Measurements from ENCODE around the gene MEGF10. TPM values are rescaled to one million over a fixed set of nuclear protein-coding genes. Genes with fewer than 3 reads are reported as not detected.

MEGF10 gene
- polyA plus RNA-seq, 3 donors: not detected

GRCh38 chr5:127275641-127276193 lies 14.9 kb upstream of the MEGF10 start:
- Histone ChIP-seq H3K36me3 (replicated peaks in 1 of 2; ENCODE audit: control insufficient read depth in 1 of 2, insufficient read depth in 2 of 2, low read length in 2 of 2) (no peaks in the 10 kb centered on the region), H4K20me1 (ENCODE audit: insufficient read depth, low read length) (no peaks in the 10 kb centered on the region), H3K4me3 (replicated peaks in 1 of 3; ENCODE audit: low read depth in 2 of 3, low read length in 3 of 3) (no peak overlapping the region), H3K27me3 (ENCODE audit: control insufficient read depth in 2 of 2, insufficient read depth in 2 of 2, low read length in 2 of 2) (no peaks in the 10 kb centered on the region), H3K9ac (ENCODE audit: insufficient read depth, low read length, poor library complexity, severe bottlenecking) (no peak overlapping the region), H3K9me3 (replicated peaks in 1 of 2; ENCODE audit: control insufficient read depth in 1 of 2, insufficient read depth in 1 of 2, low read length in 2 of 2) (no peaks in the 10 kb centered on the region), H3K79me2 (ENCODE audit: insufficient read depth, low read length) (no peaks in the 10 kb centered on the region), H3K27ac (ENCODE audit: low read depth in 1 of 2, low read length in 2 of 2) (no peak overlapping the region), H3K4me1 (ENCODE audit: control insufficient read depth in 1 of 2, insufficient read depth in 2 of 2, low read length in 2 of 2) (no peaks in the 10 kb centered on the region), H2AFZ (ENCODE audit: insufficient read depth, low read depth, low read length, poor library complexity, severe bottlenecking) (no peak overlapping the region), H3K4me2 (replicated peaks; ENCODE audit: extremely low read depth, low read length, poor library complexity, severe bottlenecking) (no peak overlapping the region)
- Mint-ChIP-seq H3K27ac (no peak overlapping the region), H3K36me3 (no peaks in the 10 kb centered on the region), H3K27me3 (ENCODE audit: low read depth in 3 of 3) (peaks cover 0 to 1% (median 1%) of the 10 kb centered on the region in 3 donors), H3K9me3 (peaks cover 0 to 7% (median 4%) of the 10 kb centered on the region in 7 donors), H3K4me3 (no peak overlapping the region), H3K4me1 (no peaks in the 10 kb centered on the region)
- DNase-seq: no peak
- WGBS (ENCODE audit: insufficient coverage): no CpG with 5 or more reads among the region's 2 CpGs
- intact Hi-C loops (cut with micrococcal nuclease): no loop called here
- no peak for TF ChIP-seq CTCF (IDR thresholded peaks at IDR 0.05)

GRCh38 chr5:127280491-127281220 lies 9.9 kb upstream of the MEGF10 start:
- H3K27me3 Mint-ChIP-seq (ENCODE audit: low read depth in 3 of 3): peaks cover 0 to 2% (median 2%) of the 10 kb centered on the region in 3 donors
- H3K9me3 Mint-ChIP-seq: no peaks in the 10 kb centered on the region
- Histone ChIP-seq H3K9me3 (replicated peaks in 1 of 2; ENCODE audit: control insufficient read depth in 1 of 2, insufficient read depth in 1 of 2, low read length in 2 of 2) (no peaks in the 10 kb centered on the region), H4K20me1 (ENCODE audit: insufficient read depth, low read length) (no peaks in the 10 kb centered on the region), H3K79me2 (ENCODE audit: insufficient read depth, low read length) (no peaks in the 10 kb centered on the region), H3K4me1 (ENCODE audit: control insufficient read depth in 1 of 2, insufficient read depth in 2 of 2, low read length in 2 of 2) (no peaks in the 10 kb centered on the region), H3K4me2 (replicated peaks; ENCODE audit: extremely low read depth, low read length, poor library complexity, severe bottlenecking) (no peak overlapping the region), H3K27me3 (ENCODE audit: control insufficient read depth in 2 of 2, insufficient read depth in 2 of 2, low read length in 2 of 2) (no peaks in the 10 kb centered on the region), H3K9ac (ENCODE audit: insufficient read depth, low read length, poor library complexity, severe bottlenecking) (no peak overlapping the region), H3K4me3 (replicated peaks in 1 of 3; ENCODE audit: low read depth in 2 of 3, low read length in 3 of 3) (no peak overlapping the region), H2AFZ (ENCODE audit: insufficient read depth, low read depth, low read length, poor library complexity, severe bottlenecking) (no peak overlapping the region), H3K27ac (ENCODE audit: low read depth in 1 of 2, low read length in 2 of 2) (no peak overlapping the region), H3K36me3 (replicated peaks in 1 of 2; ENCODE audit: control insufficient read depth in 1 of 2, insufficient read depth in 2 of 2, low read length in 2 of 2) (no peaks in the 10 kb centered on the region)
- H3K4me1 Mint-ChIP-seq: no peaks in the 10 kb centered on the region
- intact Hi-C loops (cut with micrococcal nuclease): no loop called here
- H3K27ac Mint-ChIP-seq: no peak overlapping the region
- TF ChIP-seq CTCF (IDR thresholded peaks at IDR 0.05): no peak
- no peaks in the 10 kb centered on the region for H3K36me3 Mint-ChIP-seq
- WGBS (ENCODE audit: insufficient coverage): 95% methylated on average over 9 of the region's 11 CpGs
- no peak overlapping the region for H3K4me3 Mint-ChIP-seq
- DNase-seq: no peak
